ENCODE results near the gene LACC1. TPM values are rescaled to one million over a fixed set of nuclear protein-coding genes. Genes with fewer than 3 reads are reported as not detected.

The LACC1 gene
- total RNA-seq, 8 experiments from 2014 or later: 1.1 to 8.4 (median 1.9) TPM

DNA sequence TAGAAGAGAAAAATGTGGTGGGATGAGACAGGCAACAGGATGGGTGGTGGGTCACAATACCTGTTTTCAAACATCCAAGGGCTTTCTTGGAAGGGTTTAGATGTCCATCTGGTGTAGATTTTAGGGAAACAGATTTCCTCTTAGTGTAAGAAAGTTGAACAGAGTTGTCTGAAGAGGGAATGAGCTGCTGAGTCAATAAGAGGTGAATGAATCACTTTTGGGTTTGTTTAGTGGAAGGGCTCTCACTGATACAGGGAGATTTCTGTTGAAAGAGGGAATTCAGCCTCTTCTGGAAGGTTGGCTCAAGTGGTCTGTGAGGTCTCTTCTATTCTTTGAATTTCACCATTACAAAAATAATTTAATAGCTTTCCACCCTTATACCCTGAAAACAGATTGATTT is 54.6 kb downstream of the LACC1 start:
- Histone ChIP-seq H3K27ac (no peak overlapping the region), H3K4me1 (replicated peaks in 1 of 2) (peaks cover 14 to 29% of the 10 kb centered on the region in 2 donors), H3K4me3 (no peak overlapping the region)
- in situ Hi-C loops (cut with MboI; ENCODE audit: low pct_unique_long_range_greater_than_20kb in 2 of 9, low sequenced_read_pairs in 9 of 9, unreplicated experiment in 9 of 9): no loop called here
- ATAC-seq (replicated peaks in 6 of 8): no peak

DNA sequence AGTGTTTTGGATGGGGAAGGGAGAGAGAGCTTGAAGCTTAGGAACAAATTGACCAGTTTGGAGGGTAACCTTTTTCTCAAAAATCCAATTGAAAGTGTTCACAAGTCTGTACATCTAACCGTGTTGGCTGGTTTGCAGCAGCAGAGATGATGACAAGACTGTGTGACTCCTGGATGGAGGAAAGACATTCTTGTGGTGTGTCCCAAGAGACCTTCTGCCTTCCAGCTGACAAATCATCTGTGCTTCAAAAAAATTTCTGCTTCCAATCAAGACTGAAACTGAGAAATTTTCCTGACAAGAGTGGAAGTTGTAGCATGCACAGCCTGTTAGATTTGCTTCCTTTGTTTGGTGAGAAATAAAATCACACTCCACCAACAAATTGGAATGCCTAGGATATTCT is 56.2 kb downstream of the LACC1 start:
- ATAC-seq (replicated peaks in 6 of 8): peak in 3 of 8 experiments; percentile 22 to 61 (median 51)
- Histone ChIP-seq H3K4me3 (no peak overlapping the region), H3K4me1 (replicated peaks in 1 of 2) (peaks cover 15 to 35% of the 10 kb centered on the region in 2 donors), H3K27ac (no peak overlapping the region)
- in situ Hi-C loops (cut with MboI; ENCODE audit: low pct_unique_long_range_greater_than_20kb in 2 of 9, low sequenced_read_pairs in 9 of 9, unreplicated experiment in 9 of 9): no loop called here
- 0 to 100% (median 90%) methylated on average over 1 of the region's 1 CpG; no CpG with 5 or more reads in 4 of the 10 experiments for WGBS, 10 experiments

DNA sequence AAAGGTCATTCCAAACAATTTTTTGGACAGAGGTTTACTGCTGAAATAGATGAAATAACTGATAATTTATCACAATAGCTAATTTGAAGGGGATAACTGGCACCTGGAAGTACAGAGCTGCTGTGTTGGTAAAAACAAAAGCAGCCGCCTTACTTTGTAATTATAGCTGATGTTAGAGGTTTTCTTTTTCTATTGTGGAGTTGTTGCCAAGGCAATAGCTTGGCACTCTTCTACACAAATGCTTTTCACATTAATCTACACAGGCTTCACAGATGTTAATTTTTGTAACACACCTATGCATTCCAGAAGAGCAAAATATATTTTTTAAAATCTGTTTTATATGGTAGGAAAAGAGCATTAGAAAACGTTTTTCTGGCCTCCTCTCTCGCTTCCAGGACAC is 56.9 kb downstream of the LACC1 start:
- WGBS, 10 experiments: 0 to 100% (median 44%) methylated on average over 1 to 3 of the region's 3 CpGs; no CpG with 5 or more reads in 1 of the 10 experiments
- H3K27ac ChIP-seq: no peak overlapping the region
- in situ Hi-C loops (cut with MboI; ENCODE audit: low pct_unique_long_range_greater_than_20kb in 2 of 9, low sequenced_read_pairs in 9 of 9, unreplicated experiment in 9 of 9): no loop called here
- ATAC-seq (replicated peaks in 6 of 8): peak in 1 of 8 experiments; percentile 18
- no peak overlapping the region for H3K4me3 ChIP-seq
- peaks cover 15 to 35% of the 10 kb centered on the region in 2 donors for H3K4me1 ChIP-seq (replicated peaks in 1 of 2)

DNA sequence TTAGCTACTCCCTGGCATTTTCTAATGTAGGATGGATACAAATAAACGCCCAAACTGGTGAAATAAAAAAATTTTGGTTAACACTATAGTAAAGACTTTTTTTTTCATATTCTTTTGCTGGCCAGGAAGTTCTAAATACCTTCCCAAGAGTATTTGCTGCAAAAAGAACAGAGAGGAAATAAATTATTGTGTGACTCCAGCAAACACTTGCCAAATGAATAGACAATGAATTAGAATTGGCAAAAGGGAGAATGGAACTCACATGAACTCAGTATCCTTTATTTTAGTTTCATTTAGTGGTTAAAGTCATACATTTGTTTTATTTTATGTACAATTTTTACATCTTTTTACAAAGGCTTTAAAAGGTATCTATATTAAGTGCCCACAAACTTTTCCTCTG is 58.1 kb downstream of the LACC1 start:
- in situ Hi-C loops (cut with MboI; ENCODE audit: low pct_unique_long_range_greater_than_20kb in 2 of 9, low sequenced_read_pairs in 9 of 9, unreplicated experiment in 9 of 9): no loop called here
- Histone ChIP-seq H3K4me1 (replicated peaks in 1 of 2) (peaks cover 15 to 35% of the 10 kb centered on the region in 2 donors), H3K4me3 (no peak overlapping the region), H3K27ac (no peak overlapping the region)
- no peak for ATAC-seq (replicated peaks in 6 of 8)
- 0 to 100% (median 88%) methylated on average over 1 of the region's 1 CpG; no CpG with 5 or more reads in 1 of the 10 experiments for WGBS, 10 experiments

DNA sequence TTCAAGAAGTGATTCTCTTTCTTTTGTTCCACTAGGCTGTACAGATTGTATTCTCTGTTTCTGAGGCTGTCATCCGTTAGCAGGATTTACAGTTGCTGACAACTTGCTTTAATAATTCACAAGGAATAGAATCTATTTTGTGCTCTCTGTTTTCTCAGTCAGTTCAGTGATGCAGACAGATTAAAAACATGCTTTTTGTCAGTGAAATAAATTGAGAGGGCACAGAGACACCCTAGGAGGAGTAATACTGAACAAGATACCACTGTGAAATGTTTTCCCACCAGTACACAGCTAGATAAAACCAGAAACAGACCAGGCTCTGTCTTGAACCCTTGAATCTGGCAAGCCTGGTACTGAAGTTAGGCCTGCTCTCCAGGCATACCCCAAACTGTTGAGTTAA is 58.7 kb downstream of the LACC1 start:
- no peak overlapping the region for H3K4me3 ChIP-seq
- ATAC-seq (replicated peaks in 6 of 8): peak in 4 of 8 experiments; percentile 40 to 65 (median 54)
- WGBS, 10 experiments: 40 to 100% (median 78%) methylated on average over 1 of the region's 1 CpG; no CpG with 5 or more reads in 2 of the 10 experiments
- in situ Hi-C loops (cut with MboI; ENCODE audit: low pct_unique_long_range_greater_than_20kb in 2 of 9, low sequenced_read_pairs in 9 of 9, unreplicated experiment in 9 of 9): no loop called here
- H3K27ac ChIP-seq: no peak overlapping the region
- H3K4me1 ChIP-seq (replicated peaks in 1 of 2): peaks cover 15 to 35% of the 10 kb centered on the region in 2 donors

DNA sequence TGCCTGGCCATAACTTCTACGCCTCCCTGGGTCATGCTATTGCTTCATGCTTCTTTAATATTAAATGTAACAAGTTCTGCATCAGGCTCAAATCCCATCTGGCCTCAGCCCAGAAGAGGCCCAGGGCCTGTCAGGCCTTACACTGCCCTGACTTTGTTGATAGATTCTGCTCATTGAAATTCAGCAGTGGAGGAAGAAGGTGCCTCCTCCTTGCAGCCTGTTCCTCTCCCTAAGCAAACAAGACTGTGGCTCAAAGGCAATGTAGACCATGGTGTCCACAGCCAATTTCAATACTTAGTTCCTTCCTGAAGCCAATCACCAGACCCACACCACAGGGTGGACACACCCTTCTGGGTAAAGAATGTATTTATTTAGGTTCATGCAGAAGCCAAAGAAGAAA is 59.4 kb downstream of the LACC1 start:
- 40 to 100% (median 86%) methylated on average over 1 of the region's 1 CpG; no CpG with 5 or more reads in 5 of the 10 experiments for WGBS, 10 experiments
- peak; percentile 58 to 88 (median 76) for ATAC-seq (replicated peaks in 6 of 8)
- no peak overlapping the region for H3K4me3 ChIP-seq
- H3K4me1 ChIP-seq (replicated peaks in 1 of 2): peaks cover 15 to 35% of the 10 kb centered on the region in 2 donors
- no peak overlapping the region for H3K27ac ChIP-seq
- in situ Hi-C loops (cut with MboI; ENCODE audit: low pct_unique_long_range_greater_than_20kb in 2 of 9, low sequenced_read_pairs in 9 of 9, unreplicated experiment in 9 of 9): no loop called here

DNA sequence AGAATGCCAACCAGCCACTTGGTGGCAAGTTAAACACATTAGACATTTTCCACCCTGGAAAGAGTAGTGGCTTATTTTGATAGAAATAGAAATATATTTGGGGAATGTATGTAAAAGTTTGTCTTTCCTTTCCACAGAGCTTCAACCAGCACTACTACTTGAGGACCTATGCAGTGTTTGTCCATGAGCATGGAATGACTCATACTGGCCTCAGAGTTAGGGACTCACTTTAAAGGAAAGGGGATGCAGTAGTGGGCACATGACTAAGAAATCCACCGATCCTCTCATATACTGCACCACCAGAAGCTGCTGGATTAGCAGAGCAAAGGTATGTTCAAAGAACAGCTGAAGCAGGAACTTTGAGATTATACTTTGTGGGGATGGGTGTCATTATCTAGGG is 62.6 kb downstream of the LACC1 start:
- 20 to 90% (median 78%) methylated on average over 1 of the region's 1 CpG; no CpG with 5 or more reads in 6 of the 10 experiments for WGBS, 10 experiments
- in situ Hi-C loops (cut with MboI; ENCODE audit: low pct_unique_long_range_greater_than_20kb in 2 of 9, low sequenced_read_pairs in 9 of 9, unreplicated experiment in 9 of 9): no loop called here
- Histone ChIP-seq H3K4me1 (replicated peaks in 1 of 2) (peaks cover 15 to 26% of the 10 kb centered on the region in 2 donors), H3K4me3 (no peak overlapping the region), H3K27ac (no peak overlapping the region)
- no peak for ATAC-seq (replicated peaks in 6 of 8)

Other genes with a start within 250 kb of the LACC1 start
- gene ENOX1, start 92.9 kb upstream of the LACC1 start, total RNA-seq: 10 to 100 TPM in 4 of 8 experiments, 1 to 10 TPM in 4; 5.6 to 19.0 (median 11.8) TPM
- gene CCDC122, start 164 bp upstream of the LACC1 start, total RNA-seq: 10 to 100 TPM in 2 of 8 experiments, 1 to 10 TPM in 6; 4.7 to 11.7 (median 8.8) TPM